Mesendoderm (in vitro differentiated cells): ENCODE data around the gene TMCO1.
A peak's percentile ranks its signal among the peaks of the same experiment; 100 is the strongest.
"Not testable (repeated sequence)": the region's sequence is repeated elsewhere in the genome, so short reads cannot be mapped to it uniquely, and the experiment has no call there.

Source experiments
- DNase-seq: peaks from one replicate; pipeline ENCODE4 v3.0.0; 2013
- H2AK5ac ChIP-seq: 2 replicates; pipeline ENCODE4 v1.6.1; 2013; ENCODE audit warnings: low read length, inconsistent platforms
- H2BK120ac ChIP-seq: 2 replicates; pipeline ENCODE4 v1.6.1; 2013; ENCODE audit warnings: low read depth, mild to moderate bottlenecking, low read length, moderate library complexity, mixed read lengths
- H2BK15ac ChIP-seq: replicated peaks from 2 replicates; pipeline ENCODE4 v1.6.1; 2013; ENCODE audit warnings: low read depth, mild to moderate bottlenecking, moderate library complexity
- H2BK5ac ChIP-seq: 2 replicates; pipeline ENCODE4 v1.6.1; 2013; ENCODE audit warnings: low read length, inconsistent platforms
- H3K18ac ChIP-seq: 2 replicates; pipeline ENCODE4 v1.6.1; 2013; ENCODE audit warnings: mild to moderate bottlenecking, low read length, mixed read lengths
- H3K23ac ChIP-seq: one replicate; pipeline ENCODE4 v1.6.1; 2013; ENCODE audit warnings: low read length
- H3K27ac ChIP-seq: 2 replicates; pipeline ENCODE4 v1.5.1; 2013; ENCODE audit warnings: low read depth, mild to moderate bottlenecking, inconsistent platforms, low read length, moderate library complexity
- H3K27me3 ChIP-seq: 2 replicates; pipeline ENCODE4 v1.6.1; 2013; ENCODE audit warnings: low read length, control low read depth, mild to moderate bottlenecking, inconsistent platforms; ENCODE audit not compliant: insufficient read depth, poor library complexity
- H3K36me3 ChIP-seq: 2 replicates; pipeline ENCODE4 v1.6.1; 2013; ENCODE audit warnings: low read length, inconsistent platforms; ENCODE audit not compliant: control insufficient read depth, insufficient read depth
- H3K4ac ChIP-seq: one replicate; pipeline ENCODE4 v1.6.1; 2013; ENCODE audit warnings: low read depth, mild to moderate bottlenecking, low read length, moderate library complexity
- H3K4me1 ChIP-seq: 2 replicates; pipeline ENCODE4 v1.6.1; 2013; ENCODE audit warnings: low read depth, low read length, inconsistent platforms; ENCODE audit not compliant: control insufficient read depth
- H3K4me2 ChIP-seq: 2 replicates; pipeline ENCODE4 v1.6.1; 2013; ENCODE audit warnings: low read length
- H3K4me3 ChIP-seq: 2 replicates; pipeline ENCODE4 v1.5.1; 2013; ENCODE audit warnings: mild to moderate bottlenecking, low read length
- H3K56ac ChIP-seq: one replicate; pipeline ENCODE4 v1.6.1; 2013; ENCODE audit warnings: low read length
- H3K79me1 ChIP-seq: 2 replicates; pipeline ENCODE4 v1.6.1; 2013; ENCODE audit warnings: low read length, inconsistent platforms
- H3K79me2 ChIP-seq: 2 replicates; pipeline ENCODE4 v1.6.1; 2013; ENCODE audit warnings: mild to moderate bottlenecking, low read length; ENCODE audit not compliant: control insufficient read depth, insufficient read depth
- H3K9ac ChIP-seq: 2 replicates; pipeline ENCODE4 v1.6.1; 2013; ENCODE audit warnings: low read length, inconsistent platforms
- H4K5ac ChIP-seq: one replicate; pipeline ENCODE4 v1.6.1; 2013; ENCODE audit warnings: low read length
- H4K8ac ChIP-seq: one replicate; pipeline ENCODE4 v1.6.1; 2013; ENCODE audit warnings: low read depth, mild to moderate bottlenecking, control low read depth, low read length, moderate library complexity
- WGBS: extraction: QIAGEN DNeasy Blood & Tissue Kit; methylation state at CpG from one replicate; pipeline ENCODE4 v1.1.7; 2013; ENCODE audit warnings: low lambda C conversion rate, missing lambda C conversion rate; ENCODE audit not compliant: insufficient coverage; ENCODE audit errors: extremely low coverage; 5-methylcytosine and 5-hydroxymethylcytosine counted together

The TMCO1 gene

GRCh38 chr1:165778197-165778596 is 9.5 kb upstream of the TMCO1 start:
- H2BK5ac ChIP-seq, H3K23ac ChIP-seq, H3K4ac ChIP-seq, H3K4me3 ChIP-seq, H3K18ac ChIP-seq, H3K27ac ChIP-seq, H3K27me3 ChIP-seq, H3K9ac ChIP-seq, H4K8ac ChIP-seq, H2AK5ac ChIP-seq, H2BK120ac ChIP-seq, H3K56ac ChIP-seq, H3K36me3 ChIP-seq, H2BK15ac ChIP-seq, H3K79me1 ChIP-seq, H3K79me2 ChIP-seq, H4K5ac ChIP-seq, H3K4me2 ChIP-seq, DNase-seq, H3K4me1 ChIP-seq: not testable (repeated sequence)
- no CpG with 5 or more reads among the region's 3 CpGs for WGBS

- no CpG with 5 or more reads among the region's 9 CpGs for WGBS
- no peaks in the 10 kb centered on the region for H3K36me3 ChIP-seq
- H3K27me3 ChIP-seq, result no peaks in the 10 kb centered on the region
- no peak overlapping the region for H2BK5ac ChIP-seq
- H3K56ac ChIP-seq, result no peak overlapping the region
- no peaks in the 10 kb centered on the region for H3K4me1 ChIP-seq
- no peak overlapping the region for H3K4ac ChIP-seq
- no peak overlapping the region for H3K9ac ChIP-seq
- H2BK15ac ChIP-seq, result no peak overlapping the region
- peaks cover 3% of the 10 kb centered on the region for H3K79me2 ChIP-seq
- H3K4me3 ChIP-seq, result no peak overlapping the region
- peak; percentile 18 for DNase-seq
- H3K79me1 ChIP-seq, result no peaks in the 10 kb centered on the region
- no peak overlapping the region for H2AK5ac ChIP-seq
- no peak overlapping the region for H3K4me2 ChIP-seq
- H3K23ac ChIP-seq, result no peak overlapping the region
- H3K27ac ChIP-seq, result no peak overlapping the region
- H3K18ac ChIP-seq, result no peak overlapping the region
- H4K5ac ChIP-seq, result no peak overlapping the region
- H4K8ac ChIP-seq, result no peak overlapping the region
- no peak overlapping the region for H2BK120ac ChIP-seq
Measured at GRCh38 chr1:165773324-165773965, 4.8 kb upstream of the TMCO1 start.

- no peak overlapping the region for H2BK15ac ChIP-seq
- no peaks in the 10 kb centered on the region for H3K27me3 ChIP-seq
- no peak overlapping the region for H3K27ac ChIP-seq
- H3K4me3 ChIP-seq, result no peak overlapping the region
- H3K79me2 ChIP-seq, result peaks cover 3% of the 10 kb centered on the region
- H3K4ac ChIP-seq, result no peak overlapping the region
- no peak overlapping the region for H3K18ac ChIP-seq
- WGBS, result no CpG with 5 or more reads among the region's 3 CpGs
- peaks cover 2% of the 10 kb centered on the region for H3K4me1 ChIP-seq
- H2BK5ac ChIP-seq, result no peak overlapping the region
- no peak overlapping the region for H3K9ac ChIP-seq
- no peak overlapping the region for H3K56ac ChIP-seq
- no peak overlapping the region for H2AK5ac ChIP-seq
- H2BK120ac ChIP-seq, result no peak overlapping the region
- no peak overlapping the region for H3K23ac ChIP-seq
- H4K8ac ChIP-seq, result no peak overlapping the region
- H4K5ac ChIP-seq, result no peak overlapping the region
- DNase-seq, result no peak
- H3K4me2 ChIP-seq, result no peak overlapping the region
- H3K36me3 ChIP-seq, result no peaks in the 10 kb centered on the region
- H3K79me1 ChIP-seq, result peaks cover 1% of the 10 kb centered on the region
Measured at GRCh38 chr1:165772739-165773138, 4.1 kb upstream of the TMCO1 start.

DNA sequence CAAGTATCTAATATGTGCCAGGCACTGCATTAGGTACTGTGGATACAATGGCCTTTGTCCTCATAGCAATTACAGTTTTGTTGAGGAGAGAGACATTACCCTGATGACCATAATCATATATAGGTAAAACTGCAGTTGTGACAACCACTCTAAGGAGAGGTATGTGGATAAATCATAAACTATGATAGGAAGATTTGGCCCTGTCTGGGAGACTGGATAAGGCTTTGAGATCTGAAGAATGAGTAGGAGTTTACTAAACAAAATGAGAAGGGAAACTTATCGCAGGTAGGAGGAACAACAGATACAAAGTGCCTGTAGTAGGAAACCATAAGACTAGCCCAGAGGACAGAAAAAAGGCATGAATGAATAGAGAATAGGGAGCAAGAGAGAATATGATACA is 4.4 kb downstream of the TMCO1 start:
- no peak for DNase-seq
- H3K27ac ChIP-seq, result no peak overlapping the region
- H2BK15ac ChIP-seq, result no peak overlapping the region
- no peak overlapping the region for H4K5ac ChIP-seq
- H3K4me1 ChIP-seq, result peaks cover 2% of the 10 kb centered on the region
- no peak overlapping the region for H2BK5ac ChIP-seq
- no peak overlapping the region for H3K4me3 ChIP-seq
- H2BK120ac ChIP-seq, result no peak overlapping the region
- H3K56ac ChIP-seq, result no peak overlapping the region
- no peaks in the 10 kb centered on the region for H3K79me2 ChIP-seq
- no peak overlapping the region for H3K4ac ChIP-seq
- no peaks in the 10 kb centered on the region for H3K27me3 ChIP-seq
- no peak overlapping the region for H3K23ac ChIP-seq
- H3K18ac ChIP-seq, result no peak overlapping the region
- H3K4me2 ChIP-seq, result no peak overlapping the region
- no peak overlapping the region for H2AK5ac ChIP-seq
- peaks cover 4% of the 10 kb centered on the region for H3K79me1 ChIP-seq
- H3K36me3 ChIP-seq, result peaks cover 2% of the 10 kb centered on the region
- no CpG with 5 or more reads among the region's 1 CpG for WGBS
- no peak overlapping the region for H3K9ac ChIP-seq
- H4K8ac ChIP-seq, result no peak overlapping the region

DNA sequence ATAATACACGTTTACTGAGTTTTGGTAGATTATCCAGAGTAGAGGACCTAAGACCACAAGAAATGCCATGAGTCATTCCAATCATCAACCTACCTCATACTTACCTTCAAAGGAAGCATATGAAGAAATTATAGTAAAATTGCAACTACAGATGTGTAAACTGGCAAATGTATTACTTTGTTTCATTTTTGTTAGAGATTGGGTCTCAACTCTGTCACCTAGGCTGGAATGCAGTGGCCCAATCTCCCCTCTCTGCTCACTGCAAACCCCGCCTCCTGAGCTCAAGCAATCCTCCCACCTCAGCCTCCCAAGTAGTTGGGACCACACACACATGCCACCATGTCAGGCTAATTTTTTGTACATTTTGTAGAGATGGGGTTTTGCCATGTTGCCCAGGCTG is 5.2 kb downstream of the TMCO1 start:
- Histone ChIP-seq H3K18ac (no peak overlapping the region), H3K4me3 (no peak overlapping the region), H2BK120ac (no peak overlapping the region), H2BK5ac (no peak overlapping the region), H3K4ac (no peak overlapping the region), H3K9ac (no peak overlapping the region), H2AK5ac (no peak overlapping the region), H3K4me1 (peaks cover 2% of the 10 kb centered on the region), H3K4me2 (no peak overlapping the region), H3K79me1 (peaks cover 4% of the 10 kb centered on the region), H3K36me3 (peaks cover 2% of the 10 kb centered on the region), H3K56ac (no peak overlapping the region), H3K27ac (no peak overlapping the region), H4K5ac (no peak overlapping the region), H3K23ac (no peak overlapping the region), H4K8ac (no peak overlapping the region), H2BK15ac (no peak overlapping the region), H3K27me3 (no peaks in the 10 kb centered on the region), H3K79me2 (no peaks in the 10 kb centered on the region)
- no peak for DNase-seq
- WGBS, result no CpG with 5 or more reads among the region's 2 CpGs

- Histone ChIP-seq H4K8ac (no peak overlapping the region), H3K9ac (no peak overlapping the region), H4K5ac (no peak overlapping the region), H2AK5ac (no peak overlapping the region), H3K23ac (no peak overlapping the region), H2BK15ac (no peak overlapping the region), H3K36me3 (peaks cover 3% of the 10 kb centered on the region), H3K27ac (no peak overlapping the region), H2BK5ac (no peak overlapping the region), H3K27me3 (no peaks in the 10 kb centered on the region), H2BK120ac (no peak overlapping the region), H3K4me3 (no peak overlapping the region), H3K4ac (no peak overlapping the region), H3K79me2 (no peaks in the 10 kb centered on the region), H3K79me1 (peaks cover 3% of the 10 kb centered on the region), H3K4me1 (no peaks in the 10 kb centered on the region), H3K18ac (no peak overlapping the region), H3K4me2 (no peak overlapping the region), H3K56ac (no peak overlapping the region)
- no peak for DNase-seq
- WGBS, result no CpG with 5 or more reads among the region's 1 CpG
Measured at GRCh38 chr1:165762725-165763124, 5.9 kb downstream of the TMCO1 start.
